HL-60 (cell line): Measurements from ENCODE around the gene WDFY4.

ENCODE experiments used
- CTCF ChIP-seq: IDR thresholded peaks from one replicate; pipeline ENCODE4 v1.5.1; 2011; ENCODE audit warnings: low read length, control low read depth, inconsistent platforms; ENCODE audit not compliant: insufficient read depth
- GABPA ChIP-seq: IDR thresholded peaks from 2 replicates; pipeline ENCODE4 v1.6.1; 2012; ENCODE audit warnings: low read depth
- POLR2AphosphoS5 ChIP-seq: IDR thresholded peaks from 2 replicates; pipeline ENCODE4 v1.6.1; 2012; ENCODE audit warnings: low read depth
- SPI1 ChIP-seq: IDR thresholded peaks from 2 replicates; pipeline ENCODE4 v1.6.1; 2012; ENCODE audit warnings: low read depth, mild to moderate bottlenecking, borderline replicate concordance
- TF ChIP-seq, protein P1 (sequence below): IDR thresholded peaks from 2 replicates; pipeline ENCODE4 v1.6.1; 2012; ENCODE audit warnings: low read depth; ENCODE audit not compliant: insufficient replicate concordance

DNA sequence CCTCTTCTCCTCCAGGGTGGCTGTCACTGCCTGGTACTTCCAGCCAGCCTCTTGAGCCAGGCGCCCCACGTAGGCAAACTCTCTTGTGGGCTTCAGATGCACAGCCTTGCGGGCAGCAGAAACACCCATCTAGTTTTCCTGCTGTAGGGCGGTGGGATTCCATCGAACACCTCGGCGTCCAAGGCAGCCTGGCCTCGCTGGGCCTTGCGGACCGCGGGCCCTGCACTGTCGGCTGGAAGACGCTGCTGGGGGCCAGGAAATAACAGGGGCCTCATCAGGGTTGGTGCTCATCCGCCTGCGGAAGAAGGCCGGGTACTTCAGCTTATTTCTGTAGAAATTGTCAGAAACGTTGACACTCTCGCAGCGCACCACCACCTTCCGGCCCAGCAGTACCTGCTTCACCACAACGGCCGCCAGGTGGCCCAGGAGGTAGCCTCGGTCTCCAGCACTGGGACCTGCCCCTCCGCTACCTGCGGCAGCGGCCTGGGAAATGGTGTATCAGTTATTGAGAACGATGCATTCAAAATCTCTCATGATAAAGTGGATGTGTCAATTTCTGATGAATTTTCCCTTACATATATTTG is 61.1 kb downstream of the WDFY4 start:
- TF ChIP-seq CTCF (no peak), SPI1 (no peak), POLR2AphosphoS5 (no peak), GABPA (no peak)
- TF ChIP-seq, protein P1, sequence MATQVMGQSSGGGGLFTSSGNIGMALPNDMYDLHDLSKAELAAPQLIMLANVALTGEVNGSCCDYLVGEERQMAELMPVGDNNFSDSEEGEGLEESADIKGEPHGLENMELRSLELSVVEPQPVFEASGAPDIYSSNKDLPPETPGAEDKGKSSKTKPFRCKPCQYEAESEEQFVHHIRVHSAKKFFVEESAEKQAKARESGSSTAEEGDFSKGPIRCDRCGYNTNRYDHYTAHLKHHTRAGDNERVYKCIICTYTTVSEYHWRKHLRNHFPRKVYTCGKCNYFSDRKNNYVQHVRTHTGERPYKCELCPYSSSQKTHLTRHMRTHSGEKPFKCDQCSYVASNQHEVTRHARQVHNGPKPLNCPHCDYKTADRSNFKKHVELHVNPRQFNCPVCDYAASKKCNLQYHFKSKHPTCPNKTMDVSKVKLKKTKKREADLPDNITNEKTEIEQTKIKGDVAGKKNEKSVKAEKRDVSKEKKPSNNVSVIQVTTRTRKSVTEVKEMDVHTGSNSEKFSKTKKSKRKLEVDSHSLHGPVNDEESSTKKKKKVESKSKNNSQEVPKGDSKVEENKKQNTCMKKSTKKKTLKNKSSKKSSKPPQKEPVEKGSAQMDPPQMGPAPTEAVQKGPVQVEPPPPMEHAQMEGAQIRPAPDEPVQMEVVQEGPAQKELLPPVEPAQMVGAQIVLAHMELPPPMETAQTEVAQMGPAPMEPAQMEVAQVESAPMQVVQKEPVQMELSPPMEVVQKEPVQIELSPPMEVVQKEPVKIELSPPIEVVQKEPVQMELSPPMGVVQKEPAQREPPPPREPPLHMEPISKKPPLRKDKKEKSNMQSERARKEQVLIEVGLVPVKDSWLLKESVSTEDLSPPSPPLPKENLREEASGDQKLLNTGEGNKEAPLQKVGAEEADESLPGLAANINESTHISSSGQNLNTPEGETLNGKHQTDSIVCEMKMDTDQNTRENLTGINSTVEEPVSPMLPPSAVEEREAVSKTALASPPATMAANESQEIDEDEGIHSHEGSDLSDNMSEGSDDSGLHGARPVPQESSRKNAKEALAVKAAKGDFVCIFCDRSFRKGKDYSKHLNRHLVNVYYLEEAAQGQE: no peak
